Stimulated activated CD8-positive, alpha-beta memory T cell treated with anti-CD3 and anti-CD28 coated beads, Interleukin-4, amount 100 ng/mL, for 1 hour (primary cell): ENCODE measurements around the gene E2F8.

Experiments used
- DNase-seq, 2 donors: peaks; one replicate each; pipeline ENCODE4 v3.0.0-alpha.2; 2020; ENCODE audit warnings: low read depth in 2 of 2, low spot score in 1 of 2

The E2F8 gene

DNA sequence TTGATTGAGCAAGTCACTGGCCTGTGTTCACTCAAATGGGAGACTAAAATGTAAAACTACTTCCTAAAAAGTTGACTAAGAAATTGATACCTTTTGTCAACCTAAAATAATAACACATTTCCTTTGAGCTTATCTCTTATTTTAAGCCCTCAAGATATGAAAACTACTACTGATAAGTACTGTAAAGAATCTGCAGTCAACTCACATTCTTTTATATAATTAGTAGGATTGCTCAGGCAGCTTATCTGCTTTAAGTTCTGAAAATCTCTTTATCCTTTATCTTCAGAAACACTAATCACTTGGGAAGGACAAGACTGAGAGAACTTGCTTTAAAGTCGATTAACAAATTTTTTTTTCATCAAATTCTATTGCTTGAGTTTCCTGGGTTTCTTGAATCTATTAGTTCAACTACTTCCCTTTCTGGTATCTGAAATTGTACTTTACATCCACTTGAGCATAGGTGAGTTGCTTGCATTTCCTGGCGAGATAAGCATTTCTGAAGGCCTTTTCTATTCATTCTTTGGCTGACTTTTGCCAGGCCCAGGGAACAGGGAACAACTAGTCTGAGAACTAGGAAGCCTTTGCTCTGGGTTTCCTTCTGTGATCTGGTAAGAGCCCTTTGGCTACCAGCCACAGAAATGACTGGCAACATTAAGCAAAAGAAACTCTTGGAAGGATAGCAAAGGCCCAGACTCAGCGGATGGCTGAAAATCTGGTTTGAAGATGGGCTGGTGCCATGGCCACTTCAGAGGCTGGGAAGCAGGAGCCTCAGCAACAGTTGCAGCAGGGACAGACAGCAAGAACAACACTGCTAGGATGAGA lies 19.6 kb downstream of the E2F8 start:
- DNase-seq = no peak

DNA sequence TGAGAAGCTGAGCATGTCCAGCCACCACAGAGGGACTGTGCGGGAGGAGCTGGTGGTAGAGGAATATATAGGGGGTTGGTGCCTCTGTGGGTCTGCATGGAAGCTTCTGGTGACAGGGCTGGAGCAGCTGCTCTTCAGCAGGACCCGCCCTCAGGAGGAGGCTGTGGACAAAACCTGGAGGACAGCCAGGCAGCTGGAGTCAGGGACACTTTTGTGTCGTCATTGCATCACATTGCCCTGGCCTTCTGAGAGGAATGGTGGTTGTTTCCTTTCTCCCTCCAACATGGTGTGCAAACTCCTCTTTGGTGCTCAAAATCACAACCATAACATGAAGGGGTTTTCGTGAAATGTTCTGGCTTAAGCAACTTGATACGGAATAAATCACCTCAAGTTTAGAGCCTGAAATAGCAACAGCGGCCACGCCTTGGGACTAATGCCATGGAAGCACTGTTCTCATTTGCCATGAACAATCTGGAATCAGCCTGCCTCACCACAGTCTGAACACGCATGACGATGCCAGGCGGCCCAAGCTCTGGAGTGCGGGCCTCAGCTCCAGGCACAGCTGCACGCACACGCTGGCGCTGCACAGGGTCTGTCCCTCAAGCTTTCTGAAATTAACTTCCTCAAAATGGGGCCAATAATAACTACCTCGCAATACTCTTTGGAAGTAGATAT lies 21.8 kb downstream of the E2F8 start:
- DNase-seq = no peak

DNA sequence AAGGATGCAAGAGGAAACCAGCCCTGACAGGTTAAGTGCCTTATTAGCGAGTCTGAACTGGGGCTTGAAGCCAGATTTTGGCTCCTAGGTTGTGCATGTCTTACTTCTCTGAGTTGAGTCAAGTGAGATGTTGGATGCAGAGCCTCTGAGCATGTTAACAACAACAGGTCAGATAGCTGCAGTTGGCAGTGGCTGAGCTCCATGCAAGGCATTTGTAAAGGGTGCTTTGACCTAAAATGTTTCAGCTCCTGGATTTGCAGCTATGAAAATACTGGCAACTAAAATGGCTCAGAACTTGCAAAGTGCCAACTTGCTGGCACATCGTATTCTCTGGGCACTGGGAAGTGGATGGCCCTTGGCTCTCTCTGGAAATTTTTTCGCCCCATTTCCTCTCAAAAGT lies 22.5 kb downstream of the E2F8 start:
- no peak for DNase-seq

DNA sequence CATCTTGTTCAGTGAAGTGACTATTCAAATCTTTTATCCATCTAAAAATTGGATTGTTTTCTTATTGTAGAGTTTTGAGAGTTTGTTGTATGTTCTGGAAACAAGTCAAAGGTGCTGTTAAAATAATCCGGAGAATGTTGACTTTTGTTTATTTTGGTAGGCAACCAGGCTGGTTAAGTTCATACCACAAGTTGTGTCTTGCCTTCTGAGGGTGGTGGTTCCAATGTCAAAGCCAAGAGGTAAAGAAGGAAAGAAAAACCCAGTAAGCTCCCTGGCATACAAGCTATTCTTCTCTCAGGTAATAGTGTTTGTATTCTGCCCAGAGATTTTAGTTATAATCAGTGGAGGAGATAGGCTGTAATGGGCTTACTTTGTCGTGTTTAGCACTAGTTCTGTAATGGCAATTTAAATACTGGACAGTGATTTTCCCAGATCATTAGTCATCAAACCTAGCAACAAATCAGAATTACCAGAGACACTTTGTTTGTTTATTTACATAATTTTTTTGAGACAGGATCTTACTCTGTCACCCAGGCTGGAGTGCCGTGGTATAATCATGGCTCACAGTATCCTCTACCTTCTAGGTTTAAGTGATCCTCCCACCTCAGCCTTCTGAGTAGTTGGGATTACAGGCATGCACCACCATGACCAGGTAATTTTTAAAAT lies 23.9 kb downstream of the E2F8 start:
- DNase-seq = no peak

DNA sequence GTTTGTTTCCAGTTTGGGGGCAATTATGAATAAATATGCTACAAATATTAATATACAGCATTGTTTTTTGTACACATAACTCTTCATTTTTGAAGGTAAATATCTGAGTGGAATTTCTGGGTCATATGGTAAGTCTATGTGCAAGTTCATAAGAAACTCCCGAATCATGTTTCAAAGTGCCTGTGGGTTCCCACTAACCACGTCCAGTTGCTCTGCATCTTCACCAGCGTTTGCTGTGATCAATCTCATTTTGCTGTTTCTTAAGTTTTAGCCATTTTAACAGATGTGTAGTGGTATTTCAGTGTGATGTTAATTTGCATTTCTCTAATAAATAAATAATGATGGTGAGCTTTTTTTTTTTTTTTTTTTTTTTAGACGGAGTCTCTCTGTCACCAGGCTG lies 24.7 kb downstream of the E2F8 start:
- DNase-seq = no peak

DNA sequence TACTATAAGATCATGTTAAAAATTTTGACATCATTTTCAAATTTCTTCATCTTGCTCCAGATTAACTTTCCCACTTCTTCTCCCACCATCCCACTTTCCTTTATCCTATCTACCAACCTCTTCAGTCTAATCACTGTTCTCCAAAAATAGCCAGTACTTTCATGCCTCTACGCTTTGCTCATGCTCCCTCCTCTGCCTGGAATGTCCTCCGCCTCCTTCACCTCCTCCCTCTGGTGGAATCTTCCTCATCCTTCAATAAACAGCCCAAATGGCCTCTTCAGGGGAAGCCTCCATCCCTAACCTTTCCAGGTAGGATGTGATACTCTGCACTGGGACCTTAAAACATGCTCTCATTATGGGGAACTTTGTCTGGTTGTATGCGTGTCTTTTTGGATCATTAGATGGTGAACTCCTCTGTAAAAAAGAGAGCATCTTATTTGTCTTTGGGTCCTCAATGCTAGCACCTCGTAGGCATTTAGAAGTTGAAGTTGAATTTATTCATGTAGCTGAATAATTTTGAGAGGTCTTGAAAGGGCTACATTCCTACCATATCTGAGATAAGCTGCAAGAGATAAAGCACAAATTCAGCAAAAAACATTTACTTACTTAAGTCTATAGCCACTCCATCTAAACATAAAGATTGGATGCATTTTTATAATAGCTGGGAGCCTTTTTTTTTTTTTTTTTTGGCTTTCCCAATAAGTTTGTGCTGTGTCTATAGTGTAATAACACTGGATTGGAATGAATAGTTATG lies 31.0 kb downstream of the E2F8 start:
- DNase-seq = no peak

DNA sequence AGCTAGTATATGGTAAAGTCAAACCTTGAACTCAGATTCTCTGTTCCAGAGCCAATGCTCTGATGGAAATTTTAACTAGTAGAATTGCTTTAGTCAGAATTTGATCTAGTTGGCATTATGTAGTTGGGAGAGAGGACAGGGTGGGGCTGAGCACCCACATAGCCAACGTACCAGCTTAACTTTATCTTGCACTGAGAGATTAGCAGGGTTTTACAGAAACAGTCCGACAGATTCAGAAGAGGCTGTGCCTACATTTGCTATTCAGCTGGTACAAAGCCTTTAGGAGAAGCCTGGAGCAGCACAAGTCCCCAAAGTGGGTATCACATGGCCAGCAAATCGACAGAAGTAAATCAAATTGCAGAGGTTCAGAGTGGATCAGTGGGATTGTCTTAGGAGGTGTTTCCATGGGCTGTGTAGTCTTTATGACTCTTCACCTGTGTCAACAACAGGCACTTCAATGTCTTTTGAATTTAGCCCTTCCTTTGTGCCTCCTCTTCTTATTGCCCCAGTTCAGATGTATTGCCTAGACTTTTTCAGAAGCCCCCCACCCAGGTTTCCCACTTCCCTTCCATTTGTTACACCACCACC lies 31.7 kb downstream of the E2F8 start:
- DNase-seq = no peak

DNA sequence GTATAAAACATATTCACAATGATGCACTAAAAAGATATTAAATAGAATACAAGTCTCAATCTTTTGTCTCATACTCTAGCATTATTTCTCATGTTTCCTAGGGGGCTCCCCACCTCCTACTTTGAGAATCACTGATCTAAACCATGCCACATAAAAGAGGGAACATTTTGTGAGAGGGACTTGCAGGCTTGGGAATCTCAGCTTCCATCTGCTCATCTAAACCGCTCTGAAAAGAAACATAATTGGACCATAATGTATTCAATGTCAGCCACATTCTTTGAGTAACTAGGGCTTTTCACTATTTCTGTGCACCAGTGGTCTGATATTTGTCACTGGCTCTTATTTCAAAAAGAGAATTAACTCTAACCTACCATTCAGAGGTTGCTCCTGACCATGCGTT lies 32.6 kb downstream of the E2F8 start:
- DNase-seq = no peak

DNA sequence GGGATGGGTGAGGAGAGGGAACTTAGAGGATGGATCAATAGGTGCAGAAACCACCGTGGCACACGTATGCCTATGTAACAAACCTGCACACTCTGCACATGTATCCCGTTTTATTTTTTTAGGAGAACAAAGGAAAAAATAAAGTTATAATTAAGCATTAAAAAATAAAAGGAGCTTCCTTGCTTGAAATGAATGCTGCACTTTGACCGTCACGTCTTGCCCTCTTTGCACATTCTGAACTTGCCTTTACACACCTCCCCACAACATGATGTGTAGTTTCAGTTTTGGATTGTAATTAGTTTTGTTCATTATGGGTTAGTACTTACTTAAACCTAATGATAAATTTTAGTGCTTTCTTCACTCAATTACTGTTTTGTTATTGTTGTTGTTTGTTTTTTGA lies 35.9 kb downstream of the E2F8 start:
- DNase-seq = no peak

DNA sequence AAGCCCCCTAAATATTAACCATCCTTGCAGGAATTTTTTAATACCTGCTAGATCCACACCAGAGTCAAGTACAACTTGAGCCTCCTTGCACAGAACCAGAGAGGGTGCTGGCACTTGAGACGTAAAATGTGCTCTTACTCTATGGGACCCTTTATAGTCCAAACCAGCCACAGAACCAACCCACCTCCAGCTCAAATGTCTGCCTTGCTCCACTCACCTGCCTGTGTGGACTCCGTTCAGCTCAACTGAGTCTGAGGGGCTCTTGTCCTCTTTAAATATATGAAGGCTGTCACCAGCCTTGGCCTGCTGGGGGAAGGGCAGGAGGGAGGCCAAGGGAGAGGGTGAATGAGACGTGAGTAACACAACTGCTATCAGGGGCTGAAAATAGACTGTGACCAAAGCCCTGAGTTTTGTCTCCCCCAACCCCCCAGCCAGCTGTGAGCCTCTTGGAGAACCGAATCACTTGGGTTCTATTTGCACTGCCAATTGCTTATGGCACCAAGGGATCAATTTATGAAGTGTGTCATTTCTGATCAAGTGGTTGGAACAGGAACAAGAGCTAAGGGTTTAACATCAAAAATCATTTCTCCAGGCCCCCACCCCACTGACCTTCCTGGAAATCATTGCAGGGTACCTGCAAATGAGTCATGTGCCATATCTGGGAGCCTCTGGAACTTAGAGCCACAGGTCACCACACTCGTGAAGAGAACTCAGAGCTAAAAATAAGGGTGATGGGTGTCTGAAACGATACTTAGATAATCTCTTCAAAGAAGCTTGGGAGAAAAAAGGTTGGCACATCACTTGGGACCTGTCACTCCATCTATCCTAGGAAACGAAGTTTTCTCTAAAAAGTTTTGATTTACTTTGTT lies 38.8 kb downstream of the E2F8 start, which contains the start of gene CSRP3:
Gene CSRP3, minus strand, starts transcription at position 247 of the 869 bp plus-strand sequence. CDS start 9,535 bp downstream, outside the sequence.
- no peak for DNase-seq

DNA sequence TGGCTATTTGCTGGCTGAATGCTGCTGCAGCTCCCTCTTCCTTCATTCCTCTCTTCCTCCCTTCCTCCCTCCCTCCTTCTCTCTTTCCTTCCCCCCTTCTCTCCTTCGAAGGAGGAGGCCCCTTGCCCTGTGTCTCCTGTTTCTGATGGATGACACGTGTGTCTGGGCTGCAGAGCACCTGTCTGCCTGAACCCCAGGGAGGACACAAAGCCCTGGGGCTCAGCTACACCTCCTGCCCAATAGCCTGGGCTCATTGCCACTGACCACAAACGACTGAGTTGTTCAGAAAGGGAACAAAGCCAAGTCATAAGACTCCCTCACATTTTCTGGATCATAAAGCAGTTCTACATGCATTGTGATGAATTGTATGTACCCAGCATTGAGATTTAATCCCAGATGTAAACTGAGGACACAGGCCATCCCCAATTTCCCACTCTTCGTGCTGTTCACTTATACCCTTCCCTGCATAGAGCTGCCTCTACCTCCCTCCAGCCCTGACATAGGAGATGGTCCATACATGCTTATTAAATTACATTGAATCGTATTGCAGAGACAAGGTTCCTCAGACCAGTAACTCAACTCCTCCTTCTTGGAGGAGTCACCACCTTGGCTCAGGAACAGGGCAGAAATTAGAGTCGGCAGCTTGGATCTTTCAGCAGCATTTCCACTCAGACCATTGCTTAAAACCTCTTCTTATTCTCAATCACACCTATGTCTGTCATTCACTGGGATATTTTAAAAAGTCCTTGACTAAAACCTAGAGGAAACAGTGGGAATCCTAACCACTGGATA lies 40.1 kb downstream of the E2F8 start:
- DNase-seq = no peak

DNA sequence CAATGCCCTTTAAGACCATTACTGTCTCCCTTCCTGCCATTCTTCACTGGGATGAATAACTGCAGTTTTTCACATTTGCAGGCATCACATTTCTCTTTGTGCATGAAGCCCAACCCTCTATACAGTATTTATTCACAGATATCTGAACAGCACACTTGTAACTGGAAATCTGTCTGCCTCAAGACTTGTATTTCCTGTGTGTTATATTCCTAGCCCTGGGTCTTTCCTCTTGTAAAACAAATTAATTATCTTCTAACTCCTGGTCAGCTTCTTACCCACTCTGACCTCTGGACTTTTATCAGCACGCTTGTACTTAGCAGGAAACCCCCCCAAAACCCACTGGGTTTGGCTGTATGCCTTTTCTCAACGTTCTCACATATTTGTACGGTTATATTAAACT lies 41.0 kb downstream of the E2F8 start:
- no peak for DNase-seq

DNA sequence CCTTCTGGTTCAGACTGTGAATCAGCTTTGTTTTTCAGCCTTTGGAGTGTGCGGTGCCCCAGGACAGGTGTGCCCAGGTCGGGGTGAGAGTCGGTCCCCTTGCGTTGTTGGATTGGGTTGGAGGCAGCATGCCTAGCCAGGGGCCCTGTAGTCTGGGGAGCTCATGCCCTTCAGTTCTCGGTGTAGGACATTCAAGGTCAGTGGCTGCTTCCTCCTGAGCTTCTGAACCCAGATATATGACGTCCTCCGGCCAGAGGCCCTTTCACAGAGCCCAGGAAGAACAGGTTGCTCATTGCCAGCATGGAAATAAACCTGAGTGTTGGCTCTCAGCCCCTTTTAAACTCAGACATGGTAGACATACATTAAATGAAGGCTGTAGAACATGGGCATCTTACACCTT lies 41.7 kb downstream of the E2F8 start:
- no peak for DNase-seq

DNA sequence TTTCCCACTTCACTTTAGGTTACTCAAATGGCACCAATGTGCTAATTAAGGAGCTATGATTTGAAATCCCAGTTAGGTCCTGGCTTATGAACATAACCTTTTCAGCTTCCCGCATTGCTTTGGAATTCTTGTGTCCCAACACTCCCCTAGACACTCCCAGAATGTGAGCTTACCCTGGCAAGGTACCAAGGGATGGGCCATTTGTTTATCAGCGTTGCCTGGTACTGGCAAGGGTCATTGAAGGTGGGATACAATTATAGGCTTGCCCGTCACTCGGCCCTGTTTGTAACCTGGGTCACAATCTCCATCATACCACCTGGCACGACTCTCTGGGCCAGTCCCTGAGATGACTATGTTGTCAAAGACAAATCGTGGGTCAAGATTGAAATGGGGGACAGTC lies 44.3 kb downstream of the E2F8 start:
- no peak for DNase-seq

DNA sequence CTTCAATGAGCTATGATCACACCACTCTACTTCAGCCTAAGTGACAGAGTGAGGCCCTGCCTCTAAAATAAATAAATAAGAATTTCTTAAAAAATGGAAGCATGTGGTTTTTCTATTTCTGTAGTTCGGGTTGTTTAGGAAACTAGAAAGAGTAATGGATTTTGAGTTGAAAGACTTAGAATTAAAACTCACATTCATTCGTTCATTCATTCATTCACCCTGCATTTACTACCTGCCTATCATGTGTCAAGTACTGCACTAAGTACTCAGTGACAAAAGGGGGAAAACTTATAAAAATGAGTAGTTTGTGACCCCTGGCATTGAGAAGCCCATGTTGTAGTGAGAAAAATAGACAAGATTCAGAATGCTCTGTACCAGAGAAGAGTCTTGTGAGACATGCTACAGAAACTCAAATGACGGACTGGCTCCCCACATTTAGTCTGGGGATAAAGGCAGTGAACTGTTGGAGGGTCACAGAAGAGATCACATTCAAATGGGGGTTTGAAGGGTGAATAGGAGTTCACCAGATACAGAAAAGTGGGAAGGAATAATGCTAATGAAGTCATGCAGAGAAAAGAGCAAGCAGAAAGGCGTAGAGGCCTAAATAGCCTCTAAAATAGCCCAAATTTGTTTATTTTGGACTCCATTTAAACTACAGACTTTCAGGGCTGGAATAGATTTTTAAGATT lies 46.0 kb downstream of the E2F8 start:
- no peak for DNase-seq

DNA sequence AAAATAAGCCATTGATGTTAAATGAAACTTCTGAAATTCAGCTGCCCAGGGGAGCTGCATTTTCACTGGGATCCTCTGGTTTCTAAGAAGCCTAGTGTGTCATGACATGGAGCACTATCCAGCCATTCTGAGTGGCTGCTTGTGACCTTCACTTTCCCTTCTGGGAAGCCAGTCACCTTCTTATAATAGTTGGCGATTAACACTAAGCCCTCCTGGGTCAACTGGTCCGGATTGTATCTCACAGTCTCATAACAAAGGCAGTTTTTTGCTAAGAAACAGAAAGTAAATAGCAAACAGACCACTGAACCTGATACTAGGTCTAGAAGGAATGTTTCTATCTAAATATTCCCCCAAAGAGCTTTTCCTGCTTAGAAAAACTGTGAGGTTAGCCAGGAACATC lies 46.8 kb downstream of the E2F8 start:
- no peak for DNase-seq

DNA sequence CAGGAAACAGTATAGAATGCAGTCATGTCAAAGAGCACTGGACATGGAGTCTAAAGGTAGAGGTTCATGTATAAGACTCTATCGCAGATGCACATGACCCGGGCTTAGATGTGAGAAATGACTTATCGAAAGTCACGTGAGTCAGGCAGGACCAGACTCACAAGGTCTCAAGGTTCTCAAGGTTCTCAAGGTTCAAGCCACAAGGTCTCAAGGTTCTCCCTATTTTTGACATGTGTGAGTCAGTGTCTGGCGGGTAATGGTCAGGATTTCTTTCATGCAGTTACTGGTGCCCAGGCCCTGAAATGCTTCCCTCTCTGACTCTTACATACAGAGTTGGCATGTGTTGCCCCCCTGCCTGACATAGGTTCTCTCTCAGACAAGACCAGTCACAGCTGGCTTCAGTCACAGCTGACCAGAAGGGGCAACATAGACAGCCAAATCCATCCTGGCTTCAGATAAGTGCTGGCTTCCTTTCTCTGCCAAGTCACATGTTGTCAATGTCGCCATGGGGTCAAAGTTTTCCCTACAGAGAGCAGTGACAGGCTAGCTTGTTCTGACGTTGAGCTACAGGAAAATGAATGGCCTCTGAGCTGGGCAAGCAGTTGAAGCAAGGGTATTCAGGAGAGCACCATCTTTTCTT lies 49.1 kb downstream of the E2F8 start:
- no peak for DNase-seq

DNA sequence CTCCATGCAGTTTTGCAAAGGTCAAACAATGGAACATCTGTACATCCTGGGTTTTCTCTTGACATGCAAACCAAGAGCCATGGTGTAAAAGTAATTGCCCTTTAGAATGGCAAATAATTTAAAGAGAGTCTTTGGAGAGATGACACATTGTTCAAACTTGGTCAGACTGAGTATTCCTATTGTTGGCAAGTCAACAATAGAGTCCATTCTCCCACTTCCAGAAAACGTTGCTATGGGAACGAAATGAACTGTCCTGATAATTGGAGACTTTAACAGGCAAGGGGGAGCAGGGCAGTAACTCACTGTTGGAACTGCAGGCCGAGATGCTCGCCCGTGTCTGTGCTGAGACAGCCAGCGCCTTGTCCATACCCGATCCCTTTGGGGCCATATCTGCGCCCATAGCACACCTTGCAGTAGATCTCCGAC lies 52.9 kb downstream of the E2F8 start:
- no peak for DNase-seq
